ENCODE measurements around the gene PTPRH. TPM values are rescaled to one million over a fixed set of nuclear protein-coding genes. Genes with fewer than 3 reads are reported as not detected.

Gene PTPRH
- polyA plus RNA-seq, 1 of the 3 experiments (the other 2 are of a cell fraction) = 1.1 TPM

DNA sequence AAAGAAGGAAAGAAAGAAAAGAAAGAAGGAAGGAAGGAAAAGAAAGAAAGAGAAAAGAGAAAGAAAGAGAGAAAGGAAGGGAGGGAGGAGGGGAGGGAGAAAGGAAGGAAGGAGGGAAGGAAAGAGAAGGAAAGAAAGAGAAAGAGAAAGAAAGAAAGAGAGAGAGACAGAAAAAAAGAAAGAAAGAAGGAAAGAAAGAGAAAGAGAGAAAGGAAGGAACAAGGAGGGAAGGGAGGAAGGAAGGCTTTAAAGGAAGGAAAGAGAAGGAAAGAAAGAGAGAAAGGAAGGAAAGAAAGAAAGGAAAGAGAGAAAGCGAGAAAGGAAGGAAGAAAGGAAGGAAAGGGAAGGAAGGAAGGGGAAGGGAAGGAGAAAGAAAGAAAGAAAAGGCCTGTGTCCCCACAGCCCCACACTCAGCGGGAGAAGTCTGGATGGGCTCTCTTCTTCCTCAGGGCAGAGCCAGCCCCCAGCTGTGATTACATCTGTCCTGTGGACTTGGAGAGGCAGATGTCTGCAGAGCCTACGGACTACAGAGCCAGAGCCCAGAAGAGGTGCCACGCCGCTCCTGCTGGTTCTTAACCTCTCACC is 9.6 kb downstream of the PTPRH start:
- H3K79me2 ChIP-seq (ENCODE audit: insufficient read depth) = no peaks in the 10 kb centered on the region
- no peaks in the 10 kb centered on the region for H3K9me2 ChIP-seq
- no peak overlapping the region for H3K4me2 ChIP-seq
- no peak overlapping the region for H3K27ac ChIP-seq (ENCODE audit: low read depth in 2 of 2, low read length in 1 of 2)
- H3K4me1 ChIP-seq (ENCODE audit: control insufficient read depth in 1 of 2, insufficient read depth in 2 of 2, low read depth in 1 of 2, low read length in 1 of 2) = no peaks in the 10 kb centered on the region
- TF ChIP-seq SIN3A (IDR thresholded peaks at IDR 0.05; ENCODE audit: borderline replicate concordance, low read depth, low read length) (no peak), NRF1 (IDR thresholded peaks at IDR 0.05; ENCODE audit: low read depth, low read length) (no peak), RXRA (IDR thresholded peaks at IDR 0.05; ENCODE audit: borderline replicate concordance, low read depth) (no peak), GABPA (IDR thresholded peaks at IDR 0.05; ENCODE audit: low read depth) (no peak), RAD21 (IDR thresholded peaks at IDR 0.05; ENCODE audit: low read length) (no peak)
- TF ChIP-seq, protein P1, sequence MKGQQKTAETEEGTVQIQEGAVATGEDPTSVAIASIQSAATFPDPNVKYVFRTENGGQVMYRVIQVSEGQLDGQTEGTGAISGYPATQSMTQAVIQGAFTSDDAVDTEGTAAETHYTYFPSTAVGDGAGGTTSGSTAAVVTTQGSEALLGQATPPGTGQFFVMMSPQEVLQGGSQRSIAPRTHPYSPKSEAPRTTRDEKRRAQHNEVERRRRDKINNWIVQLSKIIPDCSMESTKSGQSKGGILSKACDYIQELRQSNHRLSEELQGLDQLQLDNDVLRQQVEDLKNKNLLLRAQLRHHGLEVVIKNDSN (IDR thresholded peaks at IDR 0.05; ENCODE audit: borderline replicate concordance, low read depth) = no peak
- H3K4me3 ChIP-seq (ENCODE audit: low read depth in 2 of 2, low read length in 1 of 2) = no peak overlapping the region
- no peaks in the 10 kb centered on the region for H4K20me1 ChIP-seq (ENCODE audit: insufficient read depth)
- ChIA-PET POLR2A (interaction anchor here (0.9 kb wide), 1 partner anchor 29 kb away, joined by 3 read pairs; no protein-coding TSS in a partner anchor), CTCF (no interaction called here)
- no peaks in the 10 kb centered on the region for H3K36me3 ChIP-seq (replicated peaks in 1 of 2; ENCODE audit: control insufficient read depth in 1 of 2, insufficient read depth in 2 of 2, low read length in 1 of 2)
- no peaks in the 10 kb centered on the region for H3F3A ChIP-seq (replicated peaks; ENCODE audit: insufficient read depth)
- no peak overlapping the region for H2AFZ ChIP-seq (ENCODE audit: low read depth)
- no peak for DNase-seq
- WGBS (ENCODE audit: low lambda C conversion rate) = 58% methylated on average over 4 of the region's 5 CpGs
- H3K9me3 ChIP-seq = no peaks in the 10 kb centered on the region
- no peak overlapping the region for H3K9ac ChIP-seq
- H3K27me3 ChIP-seq (ENCODE audit: insufficient read depth) = no peaks in the 10 kb centered on the region

DNA sequence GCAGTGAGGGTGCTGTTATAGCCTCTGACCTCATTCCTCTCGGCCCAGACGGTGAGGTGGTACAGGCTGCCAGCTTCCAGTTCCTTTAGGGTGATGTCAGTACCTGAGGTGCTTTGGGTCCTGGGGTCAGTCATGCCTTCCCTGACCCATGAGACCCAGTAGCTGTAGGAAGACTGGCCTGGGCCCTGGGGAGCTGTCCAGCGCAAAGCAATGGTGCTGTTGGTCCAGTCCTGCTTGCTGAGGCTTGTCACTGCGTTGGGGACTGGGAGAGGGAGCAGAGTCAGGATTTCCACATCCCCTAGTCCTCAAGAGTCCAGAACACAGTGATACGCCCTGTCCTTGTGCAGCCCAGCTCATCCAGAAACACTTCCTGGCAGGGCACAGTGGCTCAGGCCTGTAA is 10.7 kb downstream of the PTPRH start:
- 65% methylated on average over 5 of the region's 5 CpGs for WGBS (ENCODE audit: low lambda C conversion rate)
- DNase-seq = no peak
- POLR2A ChIA-PET = interaction anchor here (1.5 kb wide), 1 partner anchor 8 kb away, joined by 4 read pairs; no protein-coding TSS in a partner anchor

More for the DNA sequence above, 10.7 kb downstream of the PTPRH start:
- no peak overlapping the region for H3K9ac ChIP-seq
- H3K27ac ChIP-seq (ENCODE audit: low read depth in 2 of 2, low read length in 1 of 2) = no peak overlapping the region
- CTCF ChIA-PET = interaction anchor here (1.4 kb wide), 1 partner anchor 269 kb away, joined by 4 read pairs; no protein-coding TSS in a partner anchor
- H4K20me1 ChIP-seq (ENCODE audit: insufficient read depth) = no peaks in the 10 kb centered on the region
- TF ChIP-seq, protein P2, sequence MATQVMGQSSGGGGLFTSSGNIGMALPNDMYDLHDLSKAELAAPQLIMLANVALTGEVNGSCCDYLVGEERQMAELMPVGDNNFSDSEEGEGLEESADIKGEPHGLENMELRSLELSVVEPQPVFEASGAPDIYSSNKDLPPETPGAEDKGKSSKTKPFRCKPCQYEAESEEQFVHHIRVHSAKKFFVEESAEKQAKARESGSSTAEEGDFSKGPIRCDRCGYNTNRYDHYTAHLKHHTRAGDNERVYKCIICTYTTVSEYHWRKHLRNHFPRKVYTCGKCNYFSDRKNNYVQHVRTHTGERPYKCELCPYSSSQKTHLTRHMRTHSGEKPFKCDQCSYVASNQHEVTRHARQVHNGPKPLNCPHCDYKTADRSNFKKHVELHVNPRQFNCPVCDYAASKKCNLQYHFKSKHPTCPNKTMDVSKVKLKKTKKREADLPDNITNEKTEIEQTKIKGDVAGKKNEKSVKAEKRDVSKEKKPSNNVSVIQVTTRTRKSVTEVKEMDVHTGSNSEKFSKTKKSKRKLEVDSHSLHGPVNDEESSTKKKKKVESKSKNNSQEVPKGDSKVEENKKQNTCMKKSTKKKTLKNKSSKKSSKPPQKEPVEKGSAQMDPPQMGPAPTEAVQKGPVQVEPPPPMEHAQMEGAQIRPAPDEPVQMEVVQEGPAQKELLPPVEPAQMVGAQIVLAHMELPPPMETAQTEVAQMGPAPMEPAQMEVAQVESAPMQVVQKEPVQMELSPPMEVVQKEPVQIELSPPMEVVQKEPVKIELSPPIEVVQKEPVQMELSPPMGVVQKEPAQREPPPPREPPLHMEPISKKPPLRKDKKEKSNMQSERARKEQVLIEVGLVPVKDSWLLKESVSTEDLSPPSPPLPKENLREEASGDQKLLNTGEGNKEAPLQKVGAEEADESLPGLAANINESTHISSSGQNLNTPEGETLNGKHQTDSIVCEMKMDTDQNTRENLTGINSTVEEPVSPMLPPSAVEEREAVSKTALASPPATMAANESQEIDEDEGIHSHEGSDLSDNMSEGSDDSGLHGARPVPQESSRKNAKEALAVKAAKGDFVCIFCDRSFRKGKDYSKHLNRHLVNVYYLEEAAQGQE (IDR thresholded peaks at IDR 0.05; ENCODE audit: low read depth, low read length) = peak; percentile 92
- no peak for TF ChIP-seq MXI1 (IDR thresholded peaks at IDR 0.05; ENCODE audit: low read depth, low read length)
- no peaks in the 10 kb centered on the region for H3K27me3 ChIP-seq (ENCODE audit: insufficient read depth)
- no peaks in the 10 kb centered on the region for H3K9me2 ChIP-seq
- H3K4me1 ChIP-seq (ENCODE audit: control insufficient read depth in 1 of 2, insufficient read depth in 2 of 2, low read depth in 1 of 2, low read length in 1 of 2) = no peaks in the 10 kb centered on the region
- H3K4me2 ChIP-seq = no peak overlapping the region
- H3K9me3 ChIP-seq = no peaks in the 10 kb centered on the region
- H3F3A ChIP-seq (replicated peaks; ENCODE audit: insufficient read depth) = no peaks in the 10 kb centered on the region
- no peak overlapping the region for H2AFZ ChIP-seq (ENCODE audit: low read depth)
- H3K79me2 ChIP-seq (ENCODE audit: insufficient read depth) = no peaks in the 10 kb centered on the region
- H3K4me3 ChIP-seq (ENCODE audit: low read depth in 2 of 2, low read length in 1 of 2) = no peak overlapping the region
- H3K36me3 ChIP-seq (replicated peaks in 1 of 2; ENCODE audit: control insufficient read depth in 1 of 2, insufficient read depth in 2 of 2, low read length in 1 of 2) = no peaks in the 10 kb centered on the region

All from SK-N-SH (cell line).